Motor neuron (in vitro differentiated cells): ENCODE measurements around the gene SLC26A2. TPM values are rescaled to one million over a fixed set of nuclear protein-coding genes. Genes with fewer than 3 reads are reported as not detected.
"Not testable (repeated sequence)": the region's sequence is repeated elsewhere in the genome, so short reads cannot be mapped to it uniquely, and the experiment has no call there.

Experiments used
- ATAC-seq, 8 experiments: fragments of 200-7000 bp; cut with Tn5 transposase; replicated peaks in 6 of 8; 2 replicates each; pipeline ENCODE4 v1.8.0; 2021; ENCODE audit warnings: mild to moderate bottlenecking in 8 of 8, moderate library complexity in 8 of 8
- H3K27ac ChIP-seq, 2 donors: fragments of 250-450 bp; sonication (Bioruptor Pico); 2 replicates each; pipeline ENCODE4 v1.9.0; 2021; ENCODE audit warnings: antibody characterized with exemption in 2 of 2, mild to moderate bottlenecking in 2 of 2, moderate library complexity in 1 of 2
- H3K4me1 ChIP-seq, 2 donors: fragments of 250-450 bp; sonication (Bioruptor Pico); replicated peaks in 1 of 2; 2 replicates each; pipeline ENCODE4 v1.6.1; 2021; ENCODE audit warnings: antibody characterized with exemption in 2 of 2, mild to moderate bottlenecking in 2 of 2, moderate library complexity in 1 of 2
- H3K4me3 ChIP-seq, 5 donors: fragments of 250-450 bp; sonication (Bioruptor Pico); 2 replicates each; pipeline ENCODE4 v1.9.0; 2021; ENCODE audit warnings: antibody characterized with exemption in 5 of 5, mild to moderate bottlenecking in 5 of 5, moderate library complexity in 4 of 5
- WGBS, 10 experiments: fragments of 450-650 bp; shearing (Covaris generic); methylation state at CpG; one replicate each; pipeline ENCODE4 v1.0.0; 2022; 5-methylcytosine and 5-hydroxymethylcytosine counted together
- in situ Hi-C, 9 experiments: fragments of 400-800 bp; cut with MboI; loops; one replicate each; pipeline ENCODE4 v1.15.0; 2021; ENCODE audit warnings: low sequenced_read_pairs in 9 of 9, low pct_unique_long_range_greater_than_20kb in 2 of 9; ENCODE audit not compliant: unreplicated experiment in 9 of 9
- total RNA-seq, 8 experiments: library from RNA; unstranded; fragments of 300-600 nt; gene quantifications; 2 replicates each; pipeline versions ENCODE4 v1.2.3 to v1.2.4, GENCODE V29; 2022

Gene SLC26A2
- total RNA-seq, 8 experiments from 2014 or later, result 6.9 to 17.0 (median 8.1) TPM

DNA sequence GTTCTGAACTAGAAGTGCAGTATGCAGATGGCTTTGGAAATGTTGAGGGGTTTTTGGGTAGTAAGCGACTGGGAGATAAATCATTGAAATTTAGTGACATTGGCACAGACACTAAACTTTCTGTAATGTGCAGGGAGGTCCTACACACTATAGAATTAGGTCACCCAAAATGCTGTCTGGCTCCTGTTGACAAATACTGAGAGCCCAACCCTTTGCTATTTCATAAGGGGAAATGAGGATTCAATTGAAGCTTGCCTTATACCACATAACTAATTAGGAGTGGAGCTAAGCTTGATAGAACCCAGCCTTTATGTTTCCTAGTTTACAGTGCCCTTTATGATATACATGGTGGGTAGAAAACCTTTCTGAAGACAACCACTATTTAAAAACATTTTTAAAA lies 62.6 kb downstream of the SLC26A2 start:
- Histone ChIP-seq H3K27ac (no peak overlapping the region), H3K4me1 (no peaks in the 10 kb centered on the region), H3K4me3 (no peak overlapping the region)
- WGBS, 10 experiments, result 71 to 100% (median 83%) methylated on average over 1 of the region's 1 CpG; no CpG with 5 or more reads in 5 of the 10 experiments
- no peak for ATAC-seq
- in situ Hi-C loops, result no loop called here

GRCh38 chr5:150024346-150024984 lies 63.9 kb downstream of the SLC26A2 start:
- Histone ChIP-seq H3K27ac (no peak overlapping the region), H3K4me1 (no peaks in the 10 kb centered on the region), H3K4me3 (no peak overlapping the region)
- no peak for ATAC-seq
- 58 to 93% (median 85%) methylated on average over 2 to 6 of the region's 9 CpGs; no CpG with 5 or more reads in 2 of the 10 experiments for WGBS, 10 experiments
- in situ Hi-C loops, result no loop called here

DNA sequence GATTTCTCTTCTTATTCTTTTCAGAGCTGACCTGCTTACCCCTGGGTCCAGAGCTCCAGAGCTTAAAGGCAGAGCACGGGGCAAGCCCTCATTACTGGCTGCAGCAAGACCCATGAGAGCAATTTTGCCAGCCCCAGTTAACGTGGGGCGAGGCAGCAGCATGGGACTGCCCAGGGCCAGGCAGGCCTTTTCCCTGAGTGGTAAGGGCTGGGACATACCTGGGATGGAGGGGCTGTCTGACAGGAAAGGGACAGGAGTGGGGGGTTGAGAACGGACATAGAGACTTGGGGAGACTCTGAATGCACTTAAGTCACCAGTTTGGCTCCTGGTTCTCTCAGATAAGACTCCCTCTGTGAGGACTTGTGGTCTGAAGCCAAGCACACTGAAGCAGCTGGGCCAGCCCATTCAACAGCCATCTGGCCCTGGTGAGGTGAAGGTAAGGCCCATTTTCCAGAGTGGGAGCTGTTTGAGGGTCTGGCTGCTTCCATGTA lies 66.2 kb downstream of the SLC26A2 start:
- Histone ChIP-seq H3K4me1 (no peaks in the 10 kb centered on the region), H3K4me3 (no peak overlapping the region), H3K27ac (no peak overlapping the region)
- no peak for ATAC-seq
- WGBS, 10 experiments, result 86 to 100% (median 100%) methylated on average over 1 to 3 of the region's 4 CpGs; no CpG with 5 or more reads in 3 of the 10 experiments
- in situ Hi-C loops, result no loop called here

DNA sequence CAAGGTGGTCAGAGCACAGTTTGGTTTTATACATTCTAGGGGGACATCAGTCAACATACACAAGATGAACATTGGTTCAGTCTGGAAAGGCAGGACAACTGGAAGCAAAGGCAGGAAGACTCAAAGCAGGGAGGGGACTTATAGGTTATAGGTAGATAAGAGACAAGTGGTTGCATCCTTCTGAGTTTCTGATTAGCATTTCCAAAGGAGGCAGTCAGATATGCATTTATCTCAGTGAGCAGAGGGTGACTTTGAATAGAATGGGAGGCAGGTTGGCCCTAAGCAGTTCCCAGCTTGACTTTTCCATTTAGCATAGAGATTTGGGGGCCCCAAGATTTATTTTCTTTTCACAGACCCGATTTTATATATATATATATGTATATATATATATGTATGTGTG lies 67.5 kb downstream of the SLC26A2 start:
- H3K4me1 ChIP-seq, H3K27ac ChIP-seq, in situ Hi-C loops, ATAC-seq, H3K4me3 ChIP-seq: not testable (repeated sequence)
- no CpG with 5 or more reads among the region's 1 CpG for WGBS, 10 experiments

DNA sequence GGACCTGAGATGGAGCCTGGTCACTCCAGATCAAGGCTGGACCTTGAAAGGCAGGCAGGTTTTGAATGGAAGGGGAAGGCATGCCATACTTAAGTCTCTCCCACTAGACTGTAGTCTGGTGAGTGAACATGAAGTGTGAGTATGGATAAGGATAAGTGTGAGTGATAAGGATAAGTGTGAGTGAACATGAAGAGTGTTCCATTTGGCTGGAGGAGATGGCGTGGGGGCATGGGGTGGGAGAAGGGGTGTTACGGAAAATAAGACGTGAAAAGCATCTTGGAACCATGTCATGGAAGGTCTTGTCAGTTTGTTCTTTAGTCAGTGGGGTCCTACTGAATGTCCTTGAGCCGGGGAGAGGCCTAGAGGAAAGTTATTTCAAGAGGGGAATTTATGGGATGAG lies 72.8 kb downstream of the SLC26A2 start:
- no peak for ATAC-seq
- in situ Hi-C loops, result no loop called here
- 80 to 100% (median 91%) methylated on average over 1 to 4 of the region's 4 CpGs; no CpG with 5 or more reads in 6 of the 10 experiments for WGBS, 10 experiments
- H3K4me1 ChIP-seq, result no peaks in the 10 kb centered on the region
- H3K27ac ChIP-seq, result no peak overlapping the region
- H3K4me3 ChIP-seq, result no peak overlapping the region

GRCh38 chr5:150034662-150035061 lies 74.1 kb downstream of the SLC26A2 start:
- H3K27ac ChIP-seq, result no peak overlapping the region
- WGBS, 10 experiments, result 25 to 100% (median 92%) methylated on average over 1 to 4 of the region's 4 CpGs; no CpG with 5 or more reads in 2 of the 10 experiments
- in situ Hi-C loops, result no loop called here
- no peaks in the 10 kb centered on the region for H3K4me1 ChIP-seq
- ATAC-seq, result no peak
- H3K4me3 ChIP-seq, result no peak overlapping the region

GRCh38 chr5:150035139-150035895 lies 74.8 kb downstream of the SLC26A2 start:
- 50 to 100% (median 86%) methylated on average over 1 to 6 of the region's 7 CpGs; no CpG with 5 or more reads in 2 of the 10 experiments for WGBS, 10 experiments
- H3K4me3 ChIP-seq, result no peak overlapping the region
- in situ Hi-C loops, result no loop called here
- ATAC-seq, result peak in 1 of 8 experiments; percentile 13
- no peak overlapping the region for H3K27ac ChIP-seq
- no peaks in the 10 kb centered on the region for H3K4me1 ChIP-seq

DNA sequence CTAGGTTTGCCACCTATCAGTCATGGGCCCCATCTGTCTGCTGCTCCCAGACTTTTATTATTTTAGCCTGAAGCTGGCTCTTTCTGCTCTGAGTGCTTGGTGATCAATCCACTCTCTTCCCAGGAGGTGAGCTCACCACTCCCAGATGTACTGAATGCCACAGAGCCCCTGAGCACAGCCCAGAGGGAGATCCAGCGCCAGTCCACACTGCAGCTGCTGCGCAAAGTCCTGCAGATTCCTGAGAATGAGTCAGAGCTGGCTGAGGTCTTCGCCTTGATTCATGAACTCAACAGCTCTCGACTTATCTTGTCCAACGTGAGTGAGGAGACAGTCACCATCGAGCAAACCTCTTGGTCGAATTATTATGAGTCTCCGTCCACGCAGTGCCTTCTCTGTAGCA lies 76.0 kb downstream of the SLC26A2 start:
- 7 to 92% (median 90%) methylated on average over 3 to 9 of the region's 9 CpGs; no CpG with 5 or more reads in 5 of the 10 experiments for WGBS, 10 experiments
- ATAC-seq, result peak in 5 of 8 experiments; percentile 32 to 99 (median 98)
- in situ Hi-C loops, result no loop called here
- Histone ChIP-seq H3K4me3 (no peak overlapping the region), H3K4me1 (no peaks in the 10 kb centered on the region), H3K27ac (no peak overlapping the region)

Other genes with a start within 250 kb of the SLC26A2 start
- 1 to 10 TPM in 7 of 8 experiments, under 1 TPM in 1; 0.58 to 6.4 (median 2.1) TPM for gene PPARGC1B, start 230.4 kb upstream of the SLC26A2 start, total RNA-seq
- gene PDE6A, start 16.0 kb upstream of the SLC26A2 start, total RNA-seq, result under 1 TPM in 7 of 8 experiments, not detected in 1; 0.07 to 0.85 (median 0.27) TPM
- gene TIGD6, start 39.9 kb downstream of the SLC26A2 start, total RNA-seq, result 1 to 10 TPM; 3.9 to 7.3 (median 5.9) TPM
- gene HMGXB3, start 40.0 kb downstream of the SLC26A2 start, total RNA-seq, result 10 to 100 TPM; 16.2 to 46.4 (median 26.1) TPM
- under 1 TPM; 0.16 to 0.94 (median 0.53) TPM for gene CSF1R, start 125.8 kb downstream of the SLC26A2 start, total RNA-seq
- gene PDGFRB, start 195.1 kb downstream of the SLC26A2 start, total RNA-seq, result 10 to 100 TPM in 3 of 8 experiments, 1 to 10 TPM in 4, under 1 TPM in 1; 0.38 to 42.4 (median 4.6) TPM
- under 1 TPM in 6 of 8 experiments, not detected in 2; 0.05 to 0.84 (median 0.36) TPM for gene CDX1, start 206.0 kb downstream of the SLC26A2 start, total RNA-seq
- 1 to 10 TPM in 1 of 8 experiments, under 1 TPM in 6, not detected in 1; 0.07 to 1.9 (median 0.14) TPM for gene SLC6A7, start 229.3 kb downstream of the SLC26A2 start, total RNA-seq